GM19397 (cell line): Measurements from ENCODE around the gene NCEH1.
A peak's percentile ranks its signal among the peaks of the same experiment; 100 is the strongest.
"Not testable (repeated sequence)": the region's sequence is repeated elsewhere in the genome, so short reads cannot be mapped to it uniquely, and the experiment has no call there.

ENCODE experiments used
- ATAC-seq: cut with Tn5 transposase; IDR thresholded peaks from one replicate; pipeline ENCODE4 v1.9.1; 2021; ENCODE audit warnings: mild to moderate bottlenecking, moderate library complexity; ENCODE audit not compliant: unreplicated experiment

NCEH1 gene

DNA sequence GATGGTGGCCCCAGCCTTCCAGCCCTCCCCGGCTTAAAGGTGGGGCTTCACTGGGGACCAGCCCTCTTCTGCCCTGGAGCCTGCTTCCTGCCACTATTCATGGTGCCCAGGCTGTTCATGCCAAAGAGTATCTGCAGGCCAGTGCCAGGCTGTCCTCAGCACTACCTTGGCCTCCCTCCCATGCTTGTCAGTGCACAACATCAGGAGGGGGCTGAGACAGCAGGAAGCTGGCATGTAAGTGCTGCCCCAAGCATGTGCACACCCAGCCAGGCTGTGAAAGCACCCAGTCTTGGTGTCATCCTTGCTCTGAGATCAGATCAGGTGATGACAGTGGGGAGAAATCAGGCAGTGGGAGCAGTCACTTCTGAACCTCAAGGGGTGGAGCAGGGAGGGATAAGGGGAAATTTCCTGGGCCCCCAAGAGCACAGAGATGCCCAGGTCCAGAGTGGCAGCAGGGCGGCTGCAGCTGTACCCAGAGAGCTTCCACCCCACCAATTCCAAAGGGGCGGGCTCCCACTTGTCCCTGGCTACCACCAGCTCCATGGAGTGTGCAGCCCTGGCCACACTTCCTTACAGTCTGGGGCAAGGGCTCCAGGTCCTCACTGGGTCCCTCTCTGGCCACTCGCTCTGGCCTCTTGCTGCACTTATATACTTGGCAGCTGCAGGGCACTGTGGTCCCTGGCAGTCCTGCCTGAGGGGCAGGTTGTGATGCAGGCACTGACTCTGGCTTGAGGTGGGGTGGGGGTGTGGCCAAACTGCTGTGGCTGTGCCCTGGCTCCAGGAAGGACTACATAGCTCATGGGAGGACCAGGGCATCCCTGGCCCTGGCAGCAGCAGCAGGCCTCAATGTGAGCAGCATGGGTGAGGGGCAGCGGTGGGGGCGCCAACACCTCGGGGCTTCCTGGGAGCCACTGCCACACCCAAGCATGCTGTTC lies 96.3 kb downstream of the NCEH1 start:
- no peak for ATAC-seq

DNA sequence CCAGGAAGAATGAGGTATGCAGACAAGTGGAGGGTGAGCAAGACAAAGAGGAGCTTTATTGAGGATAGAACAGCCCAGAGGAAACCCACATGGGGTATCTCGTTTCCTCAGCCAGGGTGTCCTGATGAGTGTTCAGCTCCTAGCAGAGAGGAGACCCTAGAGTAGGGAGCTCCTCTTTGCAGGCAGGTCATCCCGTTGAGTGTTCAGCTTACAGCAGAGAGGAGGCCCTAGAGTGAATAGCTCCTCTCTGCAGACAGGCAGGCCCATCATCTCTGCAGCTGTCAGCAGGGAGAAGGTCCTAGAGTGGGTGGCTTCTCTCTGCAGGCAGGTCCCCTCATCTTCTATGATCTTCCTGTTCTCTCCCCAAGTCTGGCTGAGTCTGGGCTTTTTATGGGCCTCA lies 97.0 kb downstream of the NCEH1 start:
- no peak for ATAC-seq

DNA sequence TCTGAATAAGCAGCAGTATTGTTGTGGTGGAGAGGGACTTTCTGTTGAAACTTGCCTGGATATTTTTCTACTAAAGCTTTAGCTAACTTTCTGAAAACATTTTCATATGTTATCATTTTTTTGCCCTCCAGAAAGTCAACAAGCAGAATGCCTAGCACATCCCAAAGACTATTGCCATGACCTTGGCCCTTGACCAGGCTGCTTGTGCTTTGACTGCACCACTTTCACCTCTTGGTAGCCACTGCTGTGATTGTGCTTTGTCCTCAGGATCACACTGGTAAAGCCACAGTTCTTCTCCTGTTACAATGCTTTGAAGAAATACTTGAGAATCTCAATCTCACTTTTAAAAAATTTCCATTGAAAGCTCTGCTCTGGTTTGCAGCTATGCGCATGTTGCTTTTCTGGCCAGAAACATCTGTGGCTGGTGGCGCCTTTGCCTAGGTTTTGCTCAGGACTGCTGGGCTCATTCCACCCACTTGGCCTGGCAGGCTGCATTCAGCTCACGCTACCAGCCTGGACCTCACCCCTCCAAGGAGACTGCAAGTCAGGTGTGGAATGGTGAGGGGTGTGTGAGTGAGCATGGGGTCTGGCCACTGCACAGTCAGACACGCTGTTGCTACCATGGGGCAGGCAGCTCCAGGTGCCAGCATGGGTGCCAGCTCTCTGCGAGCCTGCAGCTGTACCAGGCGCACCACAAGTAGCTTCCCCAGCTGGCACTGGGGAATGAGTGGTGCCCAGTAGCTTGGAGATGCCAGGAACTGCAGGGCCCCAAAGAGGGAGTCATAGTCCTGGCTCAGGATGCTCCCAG lies 97.8 kb downstream of the NCEH1 start:
- no peak for ATAC-seq

DNA sequence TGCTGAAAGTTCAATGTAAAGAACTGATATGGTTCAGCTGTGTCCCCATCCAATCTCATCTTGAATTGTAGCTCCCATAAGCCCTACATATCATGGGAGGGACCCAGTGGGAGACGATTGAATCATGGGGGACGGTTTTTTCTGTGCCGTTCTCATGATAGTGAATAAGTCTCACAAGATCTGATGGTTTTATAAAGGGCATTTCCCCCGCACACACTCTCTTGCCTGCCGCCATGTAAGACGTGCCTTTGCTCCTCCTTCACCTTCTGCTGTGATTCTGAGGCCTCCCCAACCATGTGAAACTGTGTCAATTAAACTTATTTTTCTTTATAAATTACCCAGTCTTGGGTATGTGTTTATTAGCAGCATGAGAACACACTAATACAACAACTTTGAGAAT lies 101.1 kb downstream of the NCEH1 start:
- no peak for ATAC-seq

DNA sequence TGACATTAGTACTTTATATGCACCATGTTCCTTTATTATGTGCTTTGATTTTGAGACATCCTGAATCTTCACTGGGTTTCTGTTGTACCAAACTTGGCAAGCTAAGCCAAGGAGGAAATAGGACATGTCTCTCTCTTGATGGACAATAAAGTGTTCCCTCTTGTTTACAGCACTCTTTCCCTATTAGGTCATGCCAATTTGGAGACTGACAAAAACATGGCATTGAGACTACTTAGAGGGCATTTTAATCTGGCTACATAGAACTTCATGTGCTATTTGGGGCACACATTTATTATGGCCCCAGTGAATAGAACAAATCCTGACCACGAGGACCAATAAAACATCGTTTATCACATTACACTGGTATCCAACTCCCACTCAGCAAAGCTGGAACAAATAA lies 102.3 kb downstream of the NCEH1 start:
- no peak for ATAC-seq

DNA sequence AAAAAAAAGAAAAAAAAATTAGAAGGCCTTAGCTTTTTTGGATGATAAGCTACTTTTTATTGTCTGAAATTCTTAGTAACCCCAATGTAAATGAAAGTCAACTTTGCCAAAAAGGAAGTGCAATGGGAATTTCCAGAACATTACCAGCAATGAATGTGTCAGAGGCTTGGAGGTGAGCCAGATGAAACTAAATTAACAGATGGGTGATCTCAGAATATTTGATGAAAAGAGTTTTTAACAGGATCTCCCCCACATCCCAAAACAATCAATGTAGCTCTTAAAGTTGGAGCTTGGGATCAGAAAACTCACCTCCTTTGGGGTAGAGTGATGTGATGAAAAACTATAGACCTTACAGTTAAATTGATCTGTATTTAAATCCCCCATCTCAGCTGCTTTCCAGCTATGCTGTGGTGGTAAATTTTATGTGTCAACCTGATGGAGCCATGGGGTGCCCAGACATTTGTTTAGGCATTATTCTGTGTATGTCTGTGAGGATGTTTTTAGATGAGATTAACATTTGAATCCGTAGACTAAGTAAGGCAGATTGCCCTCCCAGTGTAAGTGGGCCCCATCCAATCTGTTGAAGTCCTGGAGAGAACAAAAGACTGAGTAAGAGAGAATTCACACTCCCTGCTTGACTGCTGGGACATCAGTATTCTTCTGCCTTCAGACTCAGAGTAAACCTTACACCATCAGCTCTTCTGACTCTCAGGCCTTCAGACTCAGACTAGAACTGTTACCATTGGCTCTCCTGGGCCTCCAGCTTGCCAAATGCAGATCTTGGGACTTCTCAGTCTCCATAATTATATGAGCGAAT lies 103.4 kb downstream of the NCEH1 start:
- no peak for ATAC-seq

DNA sequence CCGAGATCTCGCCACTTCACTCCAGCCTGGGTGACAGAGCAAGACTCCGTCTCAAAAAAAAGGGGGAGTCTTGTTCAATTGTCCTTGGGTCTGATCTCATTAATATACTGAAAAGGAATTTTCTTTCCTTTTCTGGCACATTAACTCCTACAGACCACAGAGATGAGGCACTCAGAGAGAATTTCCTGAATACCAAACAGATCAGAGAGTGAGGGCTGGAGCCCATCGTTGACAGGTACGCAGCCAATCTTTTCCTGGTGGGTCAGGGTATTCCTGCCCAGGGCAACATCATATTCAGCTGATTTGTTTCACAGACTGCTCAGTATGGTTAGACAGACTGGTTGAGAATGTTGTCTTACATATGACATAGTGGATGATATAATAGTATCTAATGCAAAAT lies 104.8 kb downstream of the NCEH1 start:
- no peak for ATAC-seq

DNA sequence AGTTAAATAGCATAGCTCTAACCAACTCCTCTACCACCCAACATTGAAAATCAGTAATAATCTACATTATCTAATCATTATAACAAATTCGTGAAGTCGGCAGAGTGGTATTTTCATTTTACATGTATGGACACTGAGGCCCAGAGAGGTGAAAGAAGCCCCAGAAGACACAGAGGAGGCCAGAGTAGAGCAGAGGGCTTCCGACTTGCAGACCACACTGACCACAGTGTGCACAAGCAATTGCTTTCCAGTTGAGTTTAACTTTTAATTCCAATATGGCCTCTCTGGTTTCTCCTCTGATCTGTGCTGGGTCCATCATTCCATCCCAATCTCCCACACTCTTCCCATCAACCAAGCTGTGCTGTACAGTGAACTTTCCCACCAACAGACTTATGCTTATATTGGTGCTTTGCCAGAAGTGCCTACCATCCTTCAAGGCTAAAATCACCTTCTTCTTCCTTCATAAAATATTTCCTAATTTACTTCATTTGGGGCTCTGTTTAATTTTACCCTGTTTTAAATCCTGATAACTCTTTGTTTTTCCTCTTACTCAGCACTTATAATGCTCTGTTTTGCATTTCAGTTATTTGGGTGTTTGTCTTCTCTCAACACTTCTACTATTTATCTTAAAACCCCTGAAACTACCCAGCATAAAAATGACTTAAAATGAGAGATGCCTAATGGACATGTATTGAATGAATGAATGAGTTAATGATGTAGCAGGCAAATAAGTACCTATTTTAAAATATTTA lies 105.8 kb downstream of the NCEH1 start:
- no peak for ATAC-seq

DNA sequence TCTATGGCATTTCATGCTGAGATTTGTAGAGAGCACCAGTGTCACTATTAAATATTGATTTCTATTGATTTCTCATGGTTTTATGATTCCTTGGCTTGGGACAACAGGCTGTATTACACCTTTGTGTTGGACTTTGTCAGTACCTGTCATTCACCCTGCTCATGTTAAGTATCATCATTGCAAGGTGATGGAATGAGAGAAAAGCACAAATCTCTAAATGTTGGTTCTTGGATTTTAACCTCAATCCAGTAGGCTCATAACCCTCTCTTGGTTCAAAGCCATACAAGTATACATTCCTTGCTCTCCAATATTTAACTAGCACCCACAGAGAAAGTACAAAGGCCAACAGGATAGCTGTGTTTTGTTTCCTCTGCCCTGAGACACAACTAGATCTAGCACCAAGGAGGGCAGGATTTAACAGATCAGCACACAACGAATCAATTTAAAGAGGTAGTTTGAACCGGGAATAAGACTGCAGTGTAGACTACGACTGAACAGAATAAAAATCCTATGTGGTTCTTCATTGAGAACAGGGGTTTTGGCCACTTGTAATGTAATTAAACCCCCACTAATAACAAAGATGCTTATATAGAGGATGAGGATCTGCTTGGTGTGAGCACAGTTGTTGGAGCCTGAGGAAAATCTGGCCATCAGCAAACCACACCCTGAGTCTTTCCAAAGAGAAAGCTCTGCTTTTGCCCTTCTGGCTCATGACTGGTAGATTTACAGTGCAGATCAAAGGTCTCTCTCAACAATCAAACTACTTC lies 109.6 kb downstream of the NCEH1 start:
- no peak for ATAC-seq

DNA sequence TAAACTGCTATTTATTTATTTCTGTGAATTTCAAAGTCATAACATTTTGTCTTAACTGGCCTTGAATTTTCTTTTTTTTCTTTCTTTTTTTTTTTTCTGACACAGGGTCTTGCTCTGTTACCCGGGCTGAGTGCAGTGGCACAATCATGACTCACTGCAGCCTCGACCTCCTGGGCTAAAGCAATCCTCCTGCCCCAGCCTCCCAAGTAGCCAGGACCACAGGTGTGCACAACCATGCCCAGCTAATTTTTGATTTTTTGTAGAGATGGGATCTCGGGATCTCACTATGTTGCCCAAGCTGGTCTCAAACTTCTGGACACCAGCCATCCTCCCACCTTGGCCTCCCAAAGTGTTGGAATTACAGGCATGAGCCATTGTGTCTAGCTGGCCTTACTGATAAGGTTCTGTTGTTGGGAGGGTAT lies 110.2 kb downstream of the NCEH1 start:
- no peak for ATAC-seq

DNA sequence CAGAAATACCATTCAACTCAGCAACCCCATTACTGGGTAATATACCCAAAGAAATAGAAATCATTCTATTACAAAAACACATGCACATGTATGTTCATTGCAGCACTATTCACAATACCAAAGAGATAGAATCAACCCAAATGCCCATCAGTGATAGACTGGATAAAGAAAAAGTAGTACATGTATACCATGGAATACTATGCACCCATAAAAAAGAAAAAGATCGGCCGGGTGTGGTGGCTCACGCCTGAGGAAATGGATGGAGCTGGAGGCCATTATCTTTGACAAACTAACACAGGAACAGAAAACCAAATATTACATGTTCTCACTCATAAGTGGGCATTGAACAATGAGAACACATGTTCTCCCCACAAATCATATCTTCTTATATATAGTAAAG lies 112.0 kb downstream of the NCEH1 start:
- no peak for ATAC-seq

DNA sequence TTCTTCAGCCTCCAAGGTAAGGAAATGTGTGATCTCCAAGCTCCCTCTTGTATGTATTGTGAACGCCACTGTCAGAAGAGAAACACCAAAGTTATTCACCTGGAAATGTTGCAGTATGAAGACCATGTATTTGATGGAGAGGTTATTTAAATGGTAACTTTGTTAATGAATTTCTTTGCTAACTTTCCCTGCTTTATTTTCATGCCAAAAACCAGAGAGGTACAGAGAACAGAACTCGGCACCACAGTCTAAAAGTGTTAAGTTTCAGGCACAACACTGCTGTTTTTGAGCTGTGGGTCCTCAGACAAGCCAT lies 114.5 kb downstream of the NCEH1 start:
- ATAC-seq = no peak

DNA sequence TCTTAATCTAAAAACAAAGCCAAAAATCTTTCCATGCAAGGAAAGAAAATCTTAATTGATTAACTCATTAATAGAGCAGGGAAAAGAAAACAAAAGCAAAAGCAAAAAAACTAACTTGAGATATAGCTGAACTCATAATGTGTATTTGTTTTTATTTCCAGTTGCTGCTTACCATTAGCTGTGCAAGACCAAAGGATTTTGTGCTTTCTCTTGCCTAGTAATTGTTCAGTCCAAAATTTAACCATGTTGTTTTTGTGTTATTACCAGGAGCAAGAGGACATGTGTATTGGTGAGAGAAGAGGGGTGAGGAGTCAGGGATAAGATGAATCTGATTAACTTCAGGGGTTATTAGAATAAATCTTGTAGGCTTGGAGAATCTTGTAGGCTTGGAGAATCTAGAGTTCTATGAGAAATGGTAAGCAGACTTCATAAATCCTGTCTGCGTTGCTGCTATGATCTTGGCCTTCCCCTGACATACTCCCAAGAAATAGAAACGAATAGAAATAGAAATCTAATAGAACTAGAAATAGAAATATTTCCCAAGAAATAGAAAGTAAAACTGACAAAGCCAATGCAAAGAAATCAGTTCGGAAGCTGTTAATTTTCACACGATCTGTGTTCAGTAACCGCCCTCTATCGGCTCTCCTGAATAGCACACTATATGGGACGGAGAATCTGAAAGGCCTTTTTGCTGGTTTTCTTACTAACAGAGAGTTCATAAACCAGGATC lies 115.0 kb downstream of the NCEH1 start:
- no peak for ATAC-seq

DNA sequence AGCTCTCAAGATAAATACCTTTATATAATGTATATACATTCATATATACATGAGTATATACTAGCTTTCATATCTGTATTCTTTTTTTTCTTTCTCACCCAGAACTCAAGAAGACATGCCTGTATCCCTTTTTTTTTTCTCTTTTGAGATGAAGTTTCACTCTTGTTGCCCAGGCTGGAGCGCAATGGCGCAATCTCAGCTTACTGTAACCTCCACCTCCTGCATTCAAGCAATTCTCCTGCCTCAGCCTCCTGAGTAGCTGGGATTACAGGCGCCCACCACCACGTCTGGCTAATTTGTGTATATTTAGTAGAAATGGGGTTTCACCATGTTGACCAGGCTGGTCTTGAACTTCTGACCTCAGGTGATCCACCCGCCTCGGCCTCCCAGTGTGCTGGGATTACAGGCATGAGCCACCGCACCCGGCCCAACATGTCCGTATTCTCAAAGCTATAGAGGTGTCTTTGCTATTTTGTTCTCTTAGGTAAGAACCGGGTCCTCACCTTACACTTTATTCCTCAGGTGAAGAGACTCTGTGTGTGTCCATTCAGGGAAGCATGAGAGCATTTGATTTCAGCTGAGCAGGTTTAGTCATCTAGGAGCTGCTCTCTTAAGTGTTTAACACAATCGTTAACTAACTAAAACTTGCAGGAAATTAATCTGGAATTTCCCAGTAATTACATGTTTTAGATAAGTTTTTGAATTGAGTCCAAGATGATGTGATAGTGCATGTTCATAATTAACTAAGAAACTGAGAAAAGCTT lies 115.8 kb downstream of the NCEH1 start:
- ATAC-seq = not testable (repeated sequence)

DNA sequence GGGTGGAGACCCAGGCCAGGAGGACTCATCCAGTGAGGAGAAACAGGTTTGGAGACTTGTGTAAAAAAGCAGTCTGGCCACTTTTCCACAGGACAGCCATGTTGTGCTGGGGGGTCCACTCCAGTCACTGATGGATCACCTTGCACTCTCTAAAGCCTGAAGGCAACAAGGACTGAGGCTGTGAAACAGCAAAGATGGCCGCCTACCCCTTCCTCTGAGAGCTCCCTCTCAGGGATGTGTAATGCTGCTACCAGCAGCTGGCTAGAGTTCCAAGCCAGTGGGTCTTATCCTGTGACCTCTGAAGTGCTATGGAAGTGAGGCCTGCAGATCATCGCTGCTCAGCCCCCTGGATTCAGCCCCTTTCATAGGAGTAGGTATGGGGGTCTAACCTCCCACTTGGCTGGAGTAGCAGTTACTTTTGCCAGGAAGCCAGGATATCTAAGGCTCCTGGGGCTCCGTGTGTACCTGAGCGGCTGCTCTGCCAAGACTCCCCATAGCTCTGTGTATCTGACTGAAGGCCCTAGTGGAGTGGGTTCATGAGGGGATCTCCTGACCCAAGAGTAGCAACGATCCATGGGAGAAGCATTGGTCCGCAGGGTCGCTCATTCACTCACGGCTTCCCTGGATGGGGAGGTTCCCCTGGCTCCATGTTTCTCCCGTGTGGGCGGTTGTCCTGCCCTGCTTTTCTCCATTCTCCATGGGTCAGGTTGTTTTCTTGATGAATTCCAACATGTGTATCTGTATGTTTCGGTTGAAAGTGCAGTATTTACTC lies 117.8 kb downstream of the NCEH1 start:
- no peak for ATAC-seq

DNA sequence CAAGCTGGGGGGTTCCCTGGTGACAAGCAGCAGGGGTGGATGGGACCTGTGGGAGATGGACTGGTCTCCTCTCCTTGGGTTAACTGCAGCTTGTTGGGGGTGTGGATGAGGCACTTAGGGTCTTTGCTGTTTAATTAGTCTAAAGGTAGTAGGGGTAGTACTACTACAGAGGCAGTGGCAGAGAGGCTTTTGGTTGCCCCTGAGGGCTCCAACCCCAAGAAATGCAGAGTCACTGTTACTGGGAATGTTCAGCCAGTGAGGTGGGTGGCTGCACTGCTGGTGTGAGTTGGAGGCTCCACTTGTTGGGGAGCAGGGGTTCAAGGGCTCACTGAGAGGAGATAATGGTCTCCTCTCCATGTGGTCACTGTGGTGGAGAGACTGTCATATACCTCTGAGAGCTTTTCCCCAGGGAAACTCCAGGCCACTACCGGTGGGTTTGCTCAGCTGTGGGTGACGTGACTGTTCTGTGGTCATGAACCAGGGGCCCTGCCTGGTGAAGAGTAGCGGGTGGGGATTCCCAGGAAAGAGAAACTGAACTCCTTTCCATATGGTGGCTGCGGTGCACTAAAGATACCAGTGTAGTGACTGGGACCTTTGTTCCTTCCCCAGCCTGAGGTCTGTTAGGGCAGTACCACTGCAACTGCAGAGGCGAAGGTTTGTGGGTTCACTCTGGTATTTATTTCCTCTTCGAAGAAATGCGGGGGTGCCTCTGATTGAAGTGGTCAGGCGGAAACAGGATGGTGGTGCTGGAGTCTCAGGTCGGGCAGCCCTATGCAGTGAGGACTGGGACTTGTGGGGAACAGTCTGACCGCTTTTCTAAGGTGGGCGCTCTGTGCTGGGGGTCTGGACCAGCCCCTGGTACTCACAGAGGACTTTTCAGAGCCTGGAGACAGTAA lies 118.7 kb downstream of the NCEH1 start:
- ATAC-seq = peak; percentile 87

DNA sequence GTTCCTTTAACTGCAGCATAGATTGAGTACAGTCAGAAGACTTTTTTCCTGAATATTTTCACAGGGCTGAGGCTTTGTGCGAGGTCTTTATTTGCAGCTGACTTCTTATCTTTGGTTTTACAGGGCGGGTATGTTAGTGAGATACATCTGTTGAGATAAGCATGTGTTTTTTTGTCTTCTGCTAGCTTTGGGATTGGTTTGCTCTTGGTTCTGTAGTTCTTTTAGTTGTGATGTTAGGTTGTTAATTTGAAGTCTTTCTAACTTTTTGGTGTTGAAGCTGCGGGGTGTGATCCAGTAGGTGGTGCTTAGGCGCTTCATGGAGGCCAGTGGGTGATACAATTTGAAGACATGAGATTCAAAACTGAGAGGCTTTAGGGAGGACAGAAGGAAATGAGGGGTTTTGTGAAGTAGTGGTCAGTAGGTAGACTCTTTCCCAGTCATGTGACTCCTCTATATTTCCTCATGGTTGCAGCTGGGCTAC lies 119.7 kb downstream of the NCEH1 start:
- ATAC-seq = no peak
